Measurements from ENCODE around the gene PRKN.

PRKN gene

DNA sequence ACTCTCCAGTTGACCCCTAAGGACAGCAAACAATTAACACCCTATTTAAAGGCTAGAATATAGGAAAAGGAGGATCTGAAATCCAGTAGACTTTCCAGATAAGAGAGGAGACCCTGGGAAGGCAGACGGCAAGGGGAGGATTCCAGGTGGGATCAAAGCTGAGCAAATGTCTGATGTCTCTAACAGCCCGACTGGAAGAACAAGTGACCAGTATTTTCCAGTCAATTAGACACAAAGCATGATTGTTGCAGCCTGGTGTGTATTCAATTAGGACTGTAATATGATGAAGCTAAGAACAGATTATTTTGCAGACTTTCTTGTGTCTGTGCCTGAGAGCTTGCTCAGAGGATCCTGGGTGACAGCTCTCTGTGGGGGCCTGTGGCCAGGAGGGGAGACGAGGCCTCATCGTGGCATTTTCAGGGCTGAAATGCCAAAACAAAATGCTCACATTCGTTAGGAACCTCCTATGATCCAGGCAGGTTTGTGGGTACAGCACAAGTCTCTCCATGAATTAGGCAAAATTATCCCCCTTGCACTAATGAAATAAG is 981.9 kb downstream of the PRKN start:
- Histone ChIP-seq H3K36me3 (ENCODE audit: control insufficient read depth in 2 of 2, insufficient read depth in 1 of 2, low read length in 2 of 2) (no peaks in the 10 kb centered on the region), H3K4me3 (ENCODE audit: low read depth, low read length) (no peak overlapping the region), H3K27ac (ENCODE audit: extremely low read depth, low read depth, low read length) (no peak overlapping the region), H3K4me1 (ENCODE audit: control insufficient read depth, insufficient read depth, low read length) (no peaks in the 10 kb centered on the region), H3K9me3 (ENCODE audit: control insufficient read depth, insufficient read depth, low read depth, low read length) (no peaks in the 10 kb centered on the region)
- ChIA-PET CTCF (interaction anchor here (0.6 to 1.3 kb wide), 4 partner anchors 30 to 330 kb away, joined by 3 to 4 read pairs (median 3); no protein-coding TSS in a partner anchor), POLR2A (no interaction called here)
- TF ChIP-seq, protein P1, sequence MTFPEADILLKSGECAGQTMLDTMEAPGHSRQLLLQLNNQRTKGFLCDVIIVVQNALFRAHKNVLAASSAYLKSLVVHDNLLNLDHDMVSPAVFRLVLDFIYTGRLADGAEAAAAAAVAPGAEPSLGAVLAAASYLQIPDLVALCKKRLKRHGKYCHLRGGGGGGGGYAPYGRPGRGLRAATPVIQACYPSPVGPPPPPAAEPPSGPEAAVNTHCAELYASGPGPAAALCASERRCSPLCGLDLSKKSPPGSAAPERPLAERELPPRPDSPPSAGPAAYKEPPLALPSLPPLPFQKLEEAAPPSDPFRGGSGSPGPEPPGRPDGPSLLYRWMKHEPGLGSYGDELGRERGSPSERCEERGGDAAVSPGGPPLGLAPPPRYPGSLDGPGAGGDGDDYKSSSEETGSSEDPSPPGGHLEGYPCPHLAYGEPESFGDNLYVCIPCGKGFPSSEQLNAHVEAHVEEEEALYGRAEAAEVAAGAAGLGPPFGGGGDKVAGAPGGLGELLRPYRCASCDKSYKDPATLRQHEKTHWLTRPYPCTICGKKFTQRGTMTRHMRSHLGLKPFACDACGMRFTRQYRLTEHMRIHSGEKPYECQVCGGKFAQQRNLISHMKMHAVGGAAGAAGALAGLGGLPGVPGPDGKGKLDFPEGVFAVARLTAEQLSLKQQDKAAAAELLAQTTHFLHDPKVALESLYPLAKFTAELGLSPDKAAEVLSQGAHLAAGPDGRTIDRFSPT (tag by site-specific recombination; IDR thresholded peaks at IDR 0.05): no peak
- TF ChIP-seq, protein P2, sequence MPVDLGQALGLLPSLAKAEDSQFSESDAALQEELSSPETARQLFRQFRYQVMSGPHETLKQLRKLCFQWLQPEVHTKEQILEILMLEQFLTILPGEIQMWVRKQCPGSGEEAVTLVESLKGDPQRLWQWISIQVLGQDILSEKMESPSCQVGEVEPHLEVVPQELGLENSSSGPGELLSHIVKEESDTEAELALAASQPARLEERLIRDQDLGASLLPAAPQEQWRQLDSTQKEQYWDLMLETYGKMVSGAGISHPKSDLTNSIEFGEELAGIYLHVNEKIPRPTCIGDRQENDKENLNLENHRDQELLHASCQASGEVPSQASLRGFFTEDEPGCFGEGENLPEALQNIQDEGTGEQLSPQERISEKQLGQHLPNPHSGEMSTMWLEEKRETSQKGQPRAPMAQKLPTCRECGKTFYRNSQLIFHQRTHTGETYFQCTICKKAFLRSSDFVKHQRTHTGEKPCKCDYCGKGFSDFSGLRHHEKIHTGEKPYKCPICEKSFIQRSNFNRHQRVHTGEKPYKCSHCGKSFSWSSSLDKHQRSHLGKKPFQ (tag by site-specific recombination; IDR thresholded peaks at IDR 0.05): no peak
- TF ChIP-seq ZBTB11 (tag by site-specific recombination; conservative IDR thresholded peaks at IDR 0.05; ENCODE audit: low read depth) (no peak), ZNF311 (tag by site-specific recombination; IDR thresholded peaks at IDR 0.05; ENCODE audit: borderline replicate concordance) (no peak), IKZF3 (tag by site-specific recombination; IDR thresholded peaks at IDR 0.05) (no peak), REPIN1 (tag by site-specific recombination; IDR thresholded peaks at IDR 0.05; ENCODE audit: low read depth) (no peak), FEZF1 (tag by site-specific recombination; IDR thresholded peaks at IDR 0.05) (no peak)

DNA sequence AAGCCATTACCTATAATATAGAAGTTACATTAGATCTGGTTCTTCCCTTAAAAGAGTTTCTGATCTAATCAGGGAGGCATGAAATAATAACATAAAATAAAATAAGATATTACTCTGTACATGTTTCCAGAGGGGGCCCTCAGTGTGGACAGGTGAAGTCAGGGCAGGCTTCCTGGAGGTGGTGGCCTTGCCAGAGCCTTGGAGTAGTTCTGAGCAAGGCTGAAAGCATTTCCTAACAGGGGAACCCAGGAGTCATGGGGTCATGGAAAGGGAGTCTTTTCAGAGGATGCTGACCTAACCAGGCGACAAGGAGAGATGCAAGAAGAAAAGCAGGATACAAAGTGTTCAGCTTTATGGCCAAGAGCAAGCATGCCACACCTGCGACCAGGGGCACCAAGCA is 982.4 kb downstream of the PRKN start:
- CTCF ChIA-PET: interaction anchor here (0.6 to 1.3 kb wide), 3 partner anchors 95 to 327 kb away, joined by 3 to 4 read pairs (median 3); no protein-coding TSS in a partner anchor

More for the DNA sequence above, 982.4 kb downstream of the PRKN start:
- POLR2A ChIA-PET: no interaction called here
- no peaks in the 10 kb centered on the region for H3K36me3 ChIP-seq (ENCODE audit: control insufficient read depth in 2 of 2, insufficient read depth in 1 of 2, low read length in 2 of 2)
- H3K9me3 ChIP-seq (ENCODE audit: control insufficient read depth, insufficient read depth, low read depth, low read length): no peaks in the 10 kb centered on the region
- H3K4me3 ChIP-seq (ENCODE audit: low read depth, low read length): no peak overlapping the region
- H3K27ac ChIP-seq (ENCODE audit: extremely low read depth, low read depth, low read length): no peak overlapping the region
- H3K4me1 ChIP-seq (ENCODE audit: control insufficient read depth, insufficient read depth, low read length): no peaks in the 10 kb centered on the region
- no peak for TF ChIP-seq TCF7L2 (IDR thresholded peaks at IDR 0.05; ENCODE audit: borderline replicate concordance, low read depth, low read length)
- TF ChIP-seq ZIC2 (tag by site-specific recombination; IDR thresholded peaks at IDR 0.05): no peak
- TF ChIP-seq ZNF513 (tag by site-specific recombination; IDR thresholded peaks at IDR 0.05): no peak
- TF ChIP-seq KLF16 (tag by site-specific recombination; IDR thresholded peaks at IDR 0.05): no peak
- TF ChIP-seq ZNF514 (tag by site-specific recombination; IDR thresholded peaks at IDR 0.05): no peak
- TF ChIP-seq ZNF701 (tag by site-specific recombination; IDR thresholded peaks at IDR 0.05): no peak
